Right ventricle myocardium inferior (tissue), 1 donor: ENCODE results near the gene SFRP2. TPM values are rescaled to one million over a fixed set of nuclear protein-coding genes. Genes with fewer than 3 reads are reported as not detected.

Experiments used
- ATAC-seq: fragments of 200-7000 bp; cut with Tn5 transposase; one replicate; pipeline ENCODE4 v1.9.1; 2020; ENCODE audit warnings: mild to moderate bottlenecking, moderate library complexity
- DNase-seq: peaks from one replicate; pipeline ENCODE4 v3.0.0; 2021; ENCODE audit errors: missing footprints
- intact Hi-C: fragments of 100-400 bp; cut with DNase I; formaldehyde crosslinking; loops from one replicate; pipeline ENCODE4 v1.11.0; 2022
- total RNA-seq: library from RNA; stranded (reverse); fragmentation: NEBNext Ultra II Directional; extraction: Animal tissue kit (Norgen Biotek cat#: 25700); gene quantifications from one replicate; pipeline ENCODE4 v1.2.1, GENCODE V29; 2021
- donor health status: DM: no; HTN: yes; CAD: no; lungs with severe emphysema.

Gene SFRP2
- total RNA-seq, 1 donor from 2014 or later = not detected

- no peak for ATAC-seq
- intact Hi-C loops = no loop called here
Observed at GRCh38 chr4:153747406-153747955, 41.4 kb downstream of the SFRP2 start.

DNA sequence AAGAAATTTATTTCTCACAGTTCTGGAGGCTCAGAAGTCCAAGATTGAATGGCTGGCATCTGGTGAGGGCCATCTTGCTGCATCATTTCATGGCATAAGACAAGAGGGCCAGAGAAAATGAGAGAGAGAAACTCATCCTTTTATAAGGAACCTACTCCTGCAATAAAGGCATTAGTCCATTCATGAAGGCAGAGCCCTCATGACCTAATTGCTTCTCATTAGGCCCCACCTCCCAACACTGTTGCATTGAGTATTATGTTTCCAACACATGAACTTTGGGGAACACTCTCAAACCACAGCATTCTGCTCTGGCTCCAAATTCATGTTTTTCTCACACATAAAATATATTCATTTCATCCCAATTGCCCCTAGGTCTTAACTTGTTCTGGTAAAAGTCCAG, 43.2 kb downstream of the SFRP2 start:
- intact Hi-C loops = no loop called here
- ATAC-seq = no peak
- DNase-seq = no peak

More at GRCh38 chr4:153747406-153747955, 41.4 kb downstream of the SFRP2 start:
- no peak for DNase-seq

DNA sequence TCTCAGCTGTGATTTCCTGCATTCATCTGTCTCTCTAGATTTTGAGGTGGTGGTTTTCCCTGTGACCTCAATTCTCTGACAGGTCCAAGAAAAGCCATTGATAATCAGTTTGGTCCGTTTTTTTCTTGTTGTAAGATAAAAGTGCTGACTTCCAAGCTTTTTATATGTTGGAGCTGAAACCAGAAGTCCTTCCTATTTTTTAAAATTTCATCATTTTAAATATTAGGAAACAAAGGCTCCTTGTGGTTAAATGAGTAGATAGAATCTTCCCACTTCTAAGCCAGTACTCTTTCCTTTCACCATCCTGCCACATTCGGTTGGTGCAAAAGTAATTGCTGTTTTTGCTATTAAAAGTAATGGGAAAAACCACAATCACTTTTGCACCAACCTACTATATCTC, 47.3 kb downstream of the SFRP2 start:
- DNase-seq (no peak), ATAC-seq (no peak)
- intact Hi-C loops = no loop called here

- ATAC-seq = no peak
Observed at GRCh38 chr4:153735906-153736461, 52.9 kb downstream of the SFRP2 start.

DNA sequence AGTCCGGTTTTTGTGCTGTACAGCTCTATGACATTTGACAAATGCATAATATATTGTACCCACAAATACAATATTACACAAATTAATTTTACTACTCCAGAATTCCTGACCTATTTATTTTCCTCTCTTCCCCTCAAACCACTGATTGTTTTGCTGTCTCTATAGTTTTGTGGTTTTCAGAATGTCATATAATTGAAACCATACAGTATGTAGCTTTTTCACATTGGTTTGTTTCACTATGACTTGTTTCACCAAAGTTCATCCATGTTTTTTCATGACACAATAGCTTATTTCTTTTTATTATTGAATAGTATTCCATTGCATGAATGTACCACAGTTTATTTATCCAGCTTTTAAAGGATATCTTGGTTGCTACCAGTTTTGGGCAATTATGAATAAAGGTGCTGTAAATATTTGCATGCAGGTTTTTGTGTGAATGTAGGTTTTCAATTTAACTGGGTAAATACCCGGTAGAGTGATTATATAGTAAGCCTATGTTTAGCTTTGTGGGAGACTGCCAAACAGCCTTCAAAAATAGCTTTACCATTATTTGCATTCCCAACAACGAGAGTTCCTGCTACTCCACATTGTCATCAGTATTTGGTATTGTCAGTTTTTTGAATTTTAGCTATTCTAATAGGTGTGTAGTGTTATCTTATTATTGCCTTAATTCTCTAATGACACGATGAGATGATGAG, 55.0 kb downstream of the SFRP2 start:
- ATAC-seq (no peak), DNase-seq (no peak)
- intact Hi-C loops = no loop called here

More at GRCh38 chr4:153735906-153736461, 52.9 kb downstream of the SFRP2 start:
- intact Hi-C loops = no loop called here
- no peak for DNase-seq

DNA sequence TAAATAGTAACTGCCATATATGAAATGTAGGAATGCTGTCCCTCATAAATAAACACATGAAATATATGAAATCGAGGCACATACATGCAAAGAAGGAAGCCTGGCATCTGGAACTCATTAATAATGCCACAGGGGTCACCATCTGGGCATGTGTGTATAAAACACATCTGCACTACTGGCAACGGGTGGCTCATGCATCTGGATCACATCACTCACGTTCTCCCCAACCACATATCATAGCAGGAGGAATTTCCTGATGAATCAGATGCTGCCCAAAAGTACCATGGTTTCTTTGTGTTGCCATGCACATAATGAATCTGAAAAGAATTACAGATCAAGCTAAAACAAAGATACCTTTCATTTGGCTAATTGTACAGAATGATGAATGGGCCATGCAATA, 57.6 kb downstream of the SFRP2 start:
- DNase-seq (no peak), ATAC-seq (no peak)
- intact Hi-C loops = no loop called here

Other genes with a start within 250 kb of the SFRP2 start
- 4.4 TPM for gene TLR2, start 104.8 kb downstream of the SFRP2 start, total RNA-seq
- gene RNF175, start 29.1 kb downstream of the SFRP2 start, total RNA-seq = 0.30 TPM